AG08395 (cell line): ENCODE measurements around the gene THRA.
A peak's percentile ranks its signal among the peaks of the same experiment; 100 is the strongest.

ENCODE experiments used
- DNase-seq: peaks from one replicate; pipeline ENCODE4 v3.0.0; 2012; ENCODE audit warnings: mixed read lengths, low spot score

The THRA gene

DNA sequence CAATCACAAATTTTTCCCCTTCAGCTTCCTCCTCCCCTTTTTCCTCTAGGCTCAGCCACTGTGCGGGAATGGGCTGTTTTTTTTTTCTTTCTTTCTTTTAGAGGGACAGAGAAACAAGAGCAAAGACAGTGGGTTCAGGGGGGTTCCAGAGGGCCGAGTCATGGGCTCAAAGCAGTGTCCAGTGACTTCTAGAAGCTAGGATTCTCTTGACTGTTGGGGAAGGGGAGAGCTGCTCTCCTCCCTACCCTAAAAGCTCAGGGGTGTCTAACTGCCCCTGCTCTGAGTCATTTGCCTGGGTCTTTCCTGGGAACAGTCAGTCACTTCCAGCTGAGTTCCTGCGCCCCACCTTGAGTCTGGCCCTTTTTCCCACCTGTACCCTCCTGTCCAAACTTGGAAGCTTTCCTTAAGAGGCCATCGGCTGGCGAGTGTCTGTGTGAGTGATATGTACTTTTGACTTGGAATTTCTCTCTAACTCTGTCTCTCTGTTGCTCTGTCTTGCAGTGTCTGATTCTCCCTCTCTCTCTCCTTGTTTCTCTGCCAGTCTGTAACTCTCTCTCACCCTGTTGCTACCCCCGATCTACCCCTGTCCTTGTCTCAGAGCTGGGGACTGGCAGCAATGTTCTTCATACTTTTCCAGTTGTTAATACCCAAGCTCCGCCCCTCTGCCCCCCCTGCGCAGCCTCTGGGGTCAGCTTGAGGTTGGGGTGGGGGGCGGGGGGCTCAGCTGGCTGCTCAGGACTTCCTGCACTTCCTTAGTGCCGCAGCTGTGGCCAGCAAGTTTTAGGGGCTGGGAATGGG lies 2.4 kb downstream of the THRA start:
- DNase-seq, result no peak

DNA sequence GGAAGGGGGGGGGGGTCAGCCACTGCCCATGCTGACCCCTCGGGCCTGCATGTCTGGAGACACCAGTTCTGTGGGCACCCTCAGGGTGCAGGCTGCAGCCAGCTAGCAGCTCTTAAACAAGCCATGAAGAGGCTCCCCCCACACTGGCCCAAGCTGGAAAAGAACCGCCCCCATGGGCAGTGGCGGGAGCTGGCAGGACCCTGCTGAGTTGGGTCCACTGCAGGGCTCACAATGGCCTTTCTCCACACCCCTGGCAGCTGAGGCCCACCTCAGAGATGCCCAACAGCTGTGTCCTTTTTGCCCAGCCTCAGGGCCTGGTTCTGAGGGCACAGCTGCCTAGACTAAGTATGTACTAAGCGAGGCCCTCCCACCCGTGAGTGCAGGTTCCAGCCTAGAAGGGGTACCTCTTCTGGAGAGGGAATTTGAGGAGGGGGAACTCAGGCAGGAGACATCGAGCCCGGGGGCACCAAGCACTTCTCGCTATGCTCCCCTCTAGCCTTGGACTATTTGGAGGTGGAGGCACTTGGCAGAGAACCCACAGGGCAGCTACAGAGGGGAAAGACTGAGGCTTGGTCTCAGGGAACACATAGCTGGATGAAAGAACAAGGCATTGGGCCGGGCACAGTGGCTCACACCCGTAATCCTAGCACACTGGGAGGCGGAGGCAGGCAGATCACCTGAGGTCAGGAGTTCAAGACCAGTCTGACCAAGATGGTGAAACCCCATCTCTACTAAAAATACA lies 3.2 kb downstream of the THRA start:
- no peak for DNase-seq

DNA sequence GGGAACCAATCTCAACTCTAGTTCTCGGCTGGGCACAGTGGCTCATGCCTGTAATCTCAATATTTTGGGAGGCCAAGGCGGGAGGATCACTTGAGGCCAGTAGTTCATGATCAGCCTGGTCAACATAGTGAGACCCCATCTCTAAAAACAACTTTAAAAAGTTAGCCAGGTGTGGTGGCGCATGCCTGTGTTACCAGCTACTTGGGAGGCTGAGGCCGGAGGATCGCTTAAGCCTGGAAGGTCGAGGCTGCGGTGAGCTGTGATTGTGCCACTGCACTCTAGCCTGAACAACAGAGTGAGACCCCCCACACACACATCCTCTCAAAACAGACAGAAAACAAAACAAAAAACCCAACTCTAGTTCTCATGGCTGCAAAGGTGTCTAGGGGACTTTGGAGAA lies 4.9 kb downstream of the THRA start:
- no peak for DNase-seq

DNA sequence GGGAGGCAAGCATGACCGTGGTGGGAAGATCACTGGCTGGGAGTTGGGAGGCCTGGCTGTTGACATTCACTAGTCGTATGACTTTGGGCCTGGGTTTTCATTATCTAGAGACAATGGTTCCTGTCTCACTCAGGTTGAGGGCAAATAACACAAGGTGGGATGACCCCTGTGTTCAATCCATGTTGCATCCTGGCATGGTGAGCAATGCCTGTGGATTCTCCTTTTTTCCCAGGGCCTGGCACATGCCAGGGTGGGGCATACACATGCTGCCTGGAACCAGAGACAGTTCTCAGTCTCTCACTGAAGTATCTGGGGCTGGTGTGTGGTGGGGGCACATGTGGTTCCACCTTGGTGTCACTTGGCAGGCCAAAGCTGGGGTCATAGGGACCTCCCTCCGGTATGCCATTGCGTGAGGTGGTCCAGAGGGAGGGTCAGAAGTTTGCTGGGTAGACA lies 5.4 kb downstream of the THRA start:
- no peak for DNase-seq

DNA sequence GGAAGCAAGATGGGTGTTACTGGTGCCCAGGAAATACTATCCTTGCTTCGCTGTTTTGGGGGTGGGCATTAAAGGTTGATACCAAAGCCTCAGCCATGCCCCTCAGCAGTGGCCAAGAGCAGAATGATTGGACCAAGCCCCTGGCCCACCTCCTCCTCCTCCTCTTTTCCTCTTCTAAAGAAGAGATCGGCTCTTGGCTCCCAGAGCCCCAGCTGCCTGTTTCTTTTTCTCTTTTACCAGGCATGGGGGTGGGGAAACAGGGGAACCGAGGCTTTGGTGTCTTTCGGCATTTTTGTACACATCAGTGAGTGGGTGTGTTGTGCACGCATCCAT lies 5.8 kb downstream of the THRA start:
- no peak for DNase-seq

DNA sequence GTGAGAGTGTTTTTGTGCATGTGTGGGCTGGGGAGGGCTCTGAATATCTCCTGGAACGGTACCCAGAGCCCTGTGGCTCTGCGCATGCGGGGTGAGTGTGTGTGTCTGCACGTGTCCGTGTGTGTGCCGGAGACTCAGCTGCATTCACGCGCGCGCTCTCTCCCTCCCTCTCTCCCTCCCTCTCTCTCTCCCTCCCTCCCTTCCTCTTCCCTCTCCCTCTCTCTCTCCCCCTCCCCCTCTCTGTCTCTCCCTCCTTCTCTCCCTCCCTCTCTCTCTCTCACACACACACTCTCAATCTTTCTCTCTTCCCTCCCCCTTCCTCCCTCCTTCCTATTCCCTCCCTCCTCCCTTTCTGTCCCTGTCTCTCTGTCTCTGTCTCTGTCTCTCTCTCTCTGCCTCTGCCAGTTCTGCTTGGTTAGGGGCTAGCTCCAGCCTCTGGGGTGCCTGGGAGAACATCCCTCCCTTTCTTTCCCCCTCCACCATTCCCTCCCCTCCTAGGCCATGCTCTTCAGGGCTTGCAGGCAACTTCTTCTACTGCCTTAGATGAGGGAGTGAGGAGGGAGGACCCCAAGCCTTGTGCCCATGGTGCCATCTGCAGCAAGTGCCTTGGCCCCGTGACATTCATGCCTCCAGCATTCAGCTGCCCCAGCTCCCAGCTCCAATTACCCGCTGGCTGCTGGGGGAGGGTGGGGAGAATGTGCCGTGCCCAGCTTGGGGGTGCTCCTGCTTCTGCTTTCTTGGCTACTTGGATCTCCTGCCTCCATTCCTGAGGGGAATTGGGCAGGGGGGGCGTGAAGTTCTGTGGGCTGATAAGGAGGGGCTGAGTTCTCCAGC lies 6.4 kb downstream of the THRA start:
- DNase-seq, result peak; percentile 82

DNA sequence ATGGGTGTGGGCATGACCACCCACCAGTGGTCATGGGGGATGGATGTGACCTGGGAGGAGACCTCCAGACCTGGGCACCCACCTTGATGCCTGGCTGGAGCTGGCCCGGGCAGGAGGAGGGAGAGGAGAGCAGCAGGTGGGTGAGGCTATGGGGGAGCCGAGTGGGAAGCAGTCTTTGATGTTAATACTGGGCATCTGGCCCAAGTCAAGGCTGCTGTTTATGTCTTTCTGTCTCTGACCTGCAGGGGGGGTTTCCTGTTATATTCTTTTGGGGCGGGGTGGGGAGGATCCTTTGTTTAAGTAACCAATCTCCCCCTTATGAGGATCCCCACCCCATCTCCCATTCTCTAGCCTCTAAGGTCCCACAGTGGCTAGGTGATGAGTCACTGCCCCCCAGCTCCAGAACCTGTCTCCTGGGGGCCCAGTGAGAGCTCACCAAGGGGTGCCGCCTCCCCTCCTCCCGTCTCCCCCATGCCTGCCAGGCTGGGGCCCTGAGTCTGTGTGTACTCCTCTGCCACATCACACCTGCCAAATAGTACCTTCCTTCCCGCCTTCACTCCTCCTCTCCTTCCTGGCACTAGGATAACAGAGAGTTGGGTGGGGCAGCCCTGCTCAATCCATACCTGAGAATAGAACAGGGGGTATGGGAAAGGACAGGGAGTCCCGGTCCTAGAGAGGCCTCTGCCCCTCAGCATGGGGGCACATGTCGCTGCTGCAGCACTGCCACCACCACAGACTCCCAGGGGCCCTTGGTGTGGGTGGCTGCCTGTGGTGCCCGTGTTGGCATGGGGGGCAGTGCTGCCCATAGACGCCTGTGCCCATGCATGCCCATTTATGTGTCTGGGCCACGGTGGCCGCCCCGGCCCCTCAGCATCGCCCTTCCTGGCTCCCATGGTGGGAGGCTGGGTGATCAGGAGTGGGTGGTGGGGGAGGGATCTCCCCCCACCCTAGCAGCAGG lies 7.3 kb downstream of the THRA start:
- no peak for DNase-seq

DNA sequence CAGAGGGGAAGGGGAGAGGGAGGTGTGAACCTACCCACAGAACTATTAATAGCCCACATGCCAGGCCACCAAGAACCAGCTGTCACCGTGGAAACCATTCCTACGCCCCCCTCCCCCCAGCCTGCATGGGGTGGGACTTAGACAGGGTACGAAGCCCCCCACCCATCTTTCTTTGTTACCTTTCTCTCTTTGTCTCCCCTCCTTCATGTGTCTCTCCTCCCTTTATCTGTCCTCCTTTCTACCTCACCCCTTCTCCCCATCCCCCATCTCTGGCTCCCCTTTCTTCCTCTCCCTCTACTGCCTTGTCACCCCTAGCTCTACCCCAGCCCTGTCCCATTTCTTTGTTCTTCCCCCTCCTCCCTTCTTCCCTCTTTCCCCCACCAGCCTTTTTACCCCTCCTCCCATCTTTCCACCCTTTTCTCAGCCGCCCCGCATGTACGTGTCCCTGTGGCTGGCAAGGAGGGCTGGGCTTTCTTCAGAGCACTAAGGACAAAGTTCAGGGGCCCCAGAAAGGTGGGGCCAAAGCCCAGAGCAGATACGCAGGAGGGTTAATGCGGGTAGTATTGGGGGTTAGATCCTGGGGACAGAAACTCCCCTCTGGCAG lies 8.0 kb downstream of the THRA start:
- DNase-seq, result no peak

DNA sequence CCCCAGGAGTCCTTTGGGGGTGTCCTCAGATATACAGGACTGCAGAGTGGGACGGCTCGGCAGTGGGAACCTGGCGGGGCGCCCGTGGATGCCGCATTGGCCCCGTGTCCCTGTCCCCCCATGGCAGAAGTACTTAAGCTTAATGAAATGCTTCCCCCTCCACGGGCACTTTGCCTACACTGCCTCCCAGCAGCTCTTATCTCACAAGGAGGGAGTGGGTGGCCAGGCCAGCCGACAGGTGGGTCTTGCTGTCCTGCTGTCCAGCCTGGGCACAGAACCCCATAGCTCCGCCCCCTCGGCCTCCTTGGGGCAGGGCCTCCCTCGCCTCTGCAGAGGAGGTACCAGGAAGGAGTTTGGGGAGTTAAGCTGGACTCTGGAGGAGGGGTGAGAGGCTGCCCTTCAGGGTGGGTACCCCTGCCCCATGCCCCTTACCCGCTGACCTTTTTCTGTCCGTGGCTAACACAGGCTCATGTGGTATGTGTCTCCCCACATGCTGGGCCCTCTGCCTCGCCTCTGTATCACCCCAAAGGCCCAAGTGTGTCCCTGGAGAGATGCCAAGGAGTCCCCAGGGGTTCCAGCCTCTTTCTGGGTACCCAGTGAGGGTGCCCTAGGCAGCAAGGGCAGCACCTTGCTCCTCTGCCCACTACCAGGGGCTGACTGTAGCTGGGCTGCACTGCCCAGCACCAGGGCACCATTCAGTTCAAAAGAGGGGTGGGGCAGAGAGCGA lies 8.7 kb downstream of the THRA start:
- no peak for DNase-seq

DNA sequence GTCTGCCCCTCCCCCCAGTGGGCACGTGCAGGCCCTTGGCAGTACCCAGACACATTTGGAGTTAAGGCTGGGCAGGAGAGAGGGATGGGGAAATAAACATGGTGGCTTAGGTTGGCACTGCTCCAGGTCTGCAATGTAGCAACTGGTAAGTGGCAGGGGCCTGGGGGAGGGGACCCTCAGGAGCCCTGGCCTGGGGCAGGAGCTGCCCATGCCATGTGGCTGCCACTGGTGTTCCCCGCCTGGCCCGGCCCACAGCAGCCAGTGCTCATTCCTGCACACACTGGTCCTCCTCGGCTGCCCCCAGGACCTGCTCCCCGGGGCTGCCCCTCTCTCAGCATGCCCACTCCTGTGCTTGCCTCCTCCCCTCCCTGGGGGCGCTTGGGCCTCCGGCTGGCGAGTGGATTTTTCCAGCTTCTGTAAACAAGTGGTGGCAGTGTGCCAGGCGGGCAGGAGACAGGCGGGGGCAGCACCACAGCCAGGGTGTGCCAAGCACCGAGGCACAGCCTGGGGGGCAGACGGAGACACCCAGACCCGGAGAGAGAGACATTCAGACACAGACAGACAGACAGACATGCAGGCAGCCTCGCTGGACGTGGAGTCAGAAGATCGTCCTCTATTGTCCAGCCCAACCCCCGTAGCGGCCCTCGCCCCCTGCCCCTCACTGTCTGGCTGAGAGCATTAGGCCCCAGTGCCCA lies 9.4 kb downstream of the THRA start:
- DNase-seq, result no peak

DNA sequence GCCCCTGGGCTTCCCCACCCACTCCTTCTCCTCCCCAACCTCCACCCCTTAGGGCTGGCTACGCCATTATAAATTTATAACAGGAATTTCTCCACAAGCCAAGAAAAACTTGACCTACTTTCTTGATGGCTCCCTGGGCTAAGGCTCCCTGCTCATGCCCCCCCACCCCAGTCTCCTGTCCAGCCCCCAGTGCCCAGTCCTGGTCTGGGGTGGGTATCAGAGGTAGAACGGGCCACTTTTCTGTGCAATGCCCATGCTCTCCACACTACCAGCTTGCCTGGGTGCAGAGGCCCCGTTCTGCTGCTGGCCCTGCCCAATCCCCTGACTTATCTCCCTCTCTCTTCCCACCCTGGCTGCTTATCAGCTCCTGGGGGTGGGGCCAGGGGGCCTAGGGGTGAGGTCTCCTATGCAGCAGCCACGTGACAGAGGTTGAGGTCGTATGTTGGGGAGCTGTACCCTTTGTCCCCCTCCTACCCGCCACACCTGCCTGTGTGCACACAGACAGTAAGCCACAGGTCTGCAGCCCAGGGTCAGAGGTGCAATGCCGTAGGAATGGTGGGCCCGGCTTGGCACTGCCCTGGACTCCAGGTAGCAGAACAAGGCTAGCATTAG lies 10.1 kb downstream of the THRA start:
- no peak for DNase-seq

DNA sequence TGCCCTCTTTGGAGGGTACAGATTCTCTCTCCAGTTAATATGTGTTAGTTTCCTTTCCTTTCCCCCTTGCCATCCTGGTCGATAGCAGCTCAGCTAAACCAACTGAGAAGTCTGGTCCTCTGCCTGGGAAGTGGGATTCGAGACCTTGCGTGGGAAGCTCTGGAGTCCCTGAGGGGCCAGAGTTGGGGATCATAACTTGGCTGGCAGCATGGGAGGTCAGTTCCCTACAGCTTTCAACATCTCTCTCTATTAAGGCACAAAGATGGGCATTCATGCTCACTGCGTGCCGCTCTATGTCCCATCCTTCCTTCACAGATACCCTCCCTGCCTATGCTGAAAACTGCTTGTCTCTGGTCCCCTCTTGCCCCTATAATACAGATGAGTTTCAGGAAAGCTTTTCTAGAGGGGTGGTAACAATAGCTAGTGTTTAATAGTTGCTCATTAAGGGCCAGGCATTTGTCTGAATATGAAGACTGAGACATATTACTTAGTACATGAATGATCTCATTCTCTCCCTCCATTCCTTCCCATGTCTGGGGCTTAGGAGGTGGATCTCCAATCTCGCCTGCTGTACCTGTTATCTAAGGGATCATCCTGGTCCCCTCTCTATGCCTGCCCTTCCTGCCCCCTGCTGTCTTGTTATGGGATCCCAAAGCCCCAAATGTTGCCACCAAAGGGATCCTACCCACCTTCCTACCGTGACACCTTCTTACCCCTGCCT lies 10.8 kb downstream of the THRA start:
- no peak for DNase-seq

DNA sequence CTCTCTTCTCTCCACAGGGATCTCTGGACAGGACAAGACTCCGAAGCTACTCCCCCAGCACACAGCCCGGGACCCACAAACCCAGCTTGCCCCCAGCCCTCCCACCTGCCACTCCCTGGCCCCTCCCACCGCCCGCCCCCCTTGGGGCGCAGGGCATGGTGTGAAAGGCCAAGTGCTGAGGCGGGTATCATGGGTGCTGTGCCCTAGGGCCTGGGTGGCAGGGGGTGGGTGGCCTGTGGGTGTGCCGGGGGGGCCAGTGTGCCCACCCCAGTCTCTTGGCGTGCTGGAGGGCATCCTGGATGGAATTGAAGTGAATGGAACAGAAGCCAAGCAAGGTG lies 11.4 kb downstream of the THRA start:
- DNase-seq, result no peak

DNA sequence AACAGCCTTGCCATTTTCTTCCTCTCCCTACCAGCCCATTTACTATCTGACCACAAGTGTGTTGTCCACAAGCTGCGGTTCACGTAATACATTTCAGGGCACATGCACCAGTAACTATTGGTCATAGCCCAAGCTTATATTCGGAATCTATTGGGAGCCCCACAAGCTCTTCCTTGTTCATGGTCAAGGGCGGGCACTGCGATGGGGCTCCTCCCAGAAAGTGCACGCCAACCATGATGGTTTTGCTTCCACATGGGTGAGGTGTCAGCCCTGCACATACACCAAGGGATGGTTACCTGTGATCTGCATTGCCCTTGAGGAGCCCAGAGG lies 12.1 kb downstream of the THRA start:
- no peak for DNase-seq

DNA sequence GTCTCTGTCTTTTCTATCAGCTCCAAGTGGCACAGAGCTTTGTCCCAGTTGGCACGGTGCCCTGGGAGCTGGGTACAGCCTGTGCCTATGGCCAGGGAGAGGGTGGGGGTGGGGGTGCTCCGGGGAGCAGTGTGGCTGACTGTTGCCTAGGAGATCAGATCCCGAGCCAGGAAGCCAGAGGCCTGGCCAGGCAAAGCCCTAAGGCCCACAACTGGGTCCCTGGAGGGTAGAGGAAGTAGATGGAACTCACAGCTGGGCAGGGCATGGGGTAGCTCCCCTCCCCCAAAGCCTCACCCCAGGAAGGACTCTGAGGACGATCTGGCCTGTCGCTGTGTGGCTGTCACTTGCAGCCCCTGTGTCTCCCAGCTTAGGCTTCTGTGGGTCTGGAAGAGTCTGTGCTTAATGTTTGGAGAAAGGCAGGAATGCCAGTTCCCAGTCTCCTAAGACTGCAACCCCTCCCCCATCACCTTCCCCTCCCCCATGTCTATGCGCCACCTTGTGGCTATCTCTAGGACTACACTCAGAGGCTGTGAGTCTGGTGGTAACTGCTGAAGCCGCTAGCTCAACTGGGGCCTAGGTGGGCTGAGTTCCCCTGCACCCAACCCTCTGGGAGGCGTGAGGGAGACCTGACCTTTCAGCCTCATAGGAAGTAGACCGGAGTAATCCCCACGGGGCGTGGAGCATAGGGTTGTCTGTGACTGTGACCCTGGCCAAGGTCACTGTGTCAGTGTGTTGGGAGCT lies 12.6 kb downstream of the THRA start:
- peak; percentile 61 for DNase-seq

DNA sequence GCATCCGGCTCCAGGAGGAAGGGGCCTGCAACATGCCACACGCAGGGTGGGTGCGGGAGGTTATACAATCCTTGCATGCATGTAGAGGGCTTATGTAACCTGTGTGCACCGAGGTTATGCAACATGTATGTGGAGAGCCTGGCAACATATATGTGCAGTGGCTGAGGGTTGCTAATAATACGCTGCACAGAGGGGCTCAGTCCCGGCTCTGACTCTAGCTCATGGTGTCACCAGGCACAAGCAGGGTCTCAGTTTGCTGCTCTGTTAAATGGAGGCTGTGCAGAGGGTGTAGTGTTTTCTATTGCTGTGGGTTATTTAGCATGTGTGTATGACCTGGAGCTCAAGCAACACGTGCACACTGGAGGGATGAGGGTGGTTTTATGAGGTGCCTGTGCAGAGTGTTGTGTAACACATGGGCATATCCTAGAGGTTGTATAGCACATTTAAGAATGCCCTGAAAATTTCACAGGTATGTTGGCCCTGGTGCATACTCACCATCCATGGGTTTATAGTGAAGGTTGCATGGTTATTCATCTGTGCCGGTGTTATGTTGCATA lies 13.3 kb downstream of the THRA start:
- DNase-seq, result no peak

DNA sequence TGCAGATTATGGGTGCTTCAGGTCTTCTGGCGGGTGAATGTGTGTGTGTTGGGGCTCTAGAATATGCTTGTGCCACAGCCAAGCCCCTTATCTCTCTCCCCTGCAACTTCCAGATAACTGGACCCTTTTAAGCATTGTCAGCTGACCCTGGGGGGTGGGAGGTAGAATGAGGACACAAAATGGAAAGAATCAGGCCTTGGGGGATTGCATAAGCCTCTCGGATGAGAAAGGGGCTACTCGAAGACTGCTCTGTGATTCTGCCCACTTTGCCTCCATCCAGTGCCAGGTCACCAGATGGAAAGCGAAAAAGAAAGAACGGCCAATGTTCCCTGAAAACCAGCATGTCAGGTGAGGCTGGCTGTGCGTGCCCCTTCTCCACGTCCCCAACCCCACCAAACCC lies 13.8 kb downstream of the THRA start:
- no peak for DNase-seq

DNA sequence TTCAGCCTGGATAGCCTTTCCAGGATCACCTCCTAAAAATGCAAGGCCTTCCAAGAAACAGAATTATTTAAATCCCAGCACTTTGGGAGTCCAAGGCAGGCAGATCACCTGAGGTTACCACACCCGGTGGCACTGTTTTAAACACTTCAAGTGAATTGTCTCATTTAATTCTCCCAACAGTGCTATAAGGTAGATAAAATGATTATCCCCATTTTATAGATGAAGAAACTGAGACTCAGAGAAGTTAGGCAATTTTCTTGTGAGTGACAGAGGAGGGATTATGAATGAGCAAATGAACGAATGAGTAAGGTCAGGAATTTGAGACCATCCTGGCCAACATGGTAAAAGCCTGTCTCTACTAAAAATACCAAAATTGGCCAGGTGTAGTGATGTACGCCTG lies 16.8 kb downstream of the THRA start:
- no peak for DNase-seq
